Endothelial cell of umbilical vein (primary cell): ENCODE measurements around the gene TGFBI. TPM values are rescaled to one million over a fixed set of nuclear protein-coding genes. Genes with fewer than 3 reads are reported as not detected.

Source experiments
- BruUV-seq: library from RNA; stranded (reverse); fragments of 400-500 nt; replicated peaks from 2 replicates; lab custom pipeline; 2021; lab: Mats Ljungman, UMichigan
- CTCF ChIA-PET: fragments of 300-600, 350-600 bp; sonication (Branson Sonifier 250); formaldehyde crosslinking; loops from one replicate; lab custom pipeline; 2021; ENCODE audit warnings: antibody characterized with exemption, inconsistent platforms; lab: Charles Lee
- POLR2A ChIA-PET: fragments of 300-600, 350-600 bp; sonication (Branson Sonifier 250); formaldehyde crosslinking; loops from one replicate; lab custom pipeline; 2021; ENCODE audit warnings: antibody characterized with exemption, inconsistent platforms; lab: Charles Lee
- DNase-seq: peaks from one replicate; pipeline ENCODE4 v3.0.0-alpha.2; 2011; ENCODE audit warnings: low read depth, low spot score
- FAIRE-seq: peaks from 2 replicates; lab custom pipeline; 2011; peaks lifted over from hg19 to GRCh38; lab: Jason Lieb, UNC
- H2AFZ ChIP-seq: 2 replicates; pipeline ENCODE4 v1.6.0; 2012; ENCODE audit warnings: low read depth, low read length, control low read depth, inconsistent platforms
- H3K27ac ChIP-seq: 2 replicates; pipeline ENCODE4 v1.5.1; 2011; ENCODE audit warnings: low read depth, mild to moderate bottlenecking, control low read depth, low read length, moderate library complexity; ENCODE audit not compliant: insufficient read depth
- H3K27me3 ChIP-seq, 2 experiments: 2 replicates each; pipeline versions ENCODE4 v1.6.0 to v1.6.1; 2011; ENCODE audit warnings: low read length in 2 of 2, mixed read lengths in 1 of 2; ENCODE audit not compliant: control insufficient read depth in 2 of 2, insufficient read depth in 2 of 2
- H3K36me3 ChIP-seq, 2 experiments: 2 replicates in 1 of 2; 3 replicates in 1 of 2; pipeline ENCODE4 v1.5.1; 2011; ENCODE audit warnings: low read length in 2 of 2, mild to moderate bottlenecking in 1 of 2, moderate library complexity in 1 of 2; ENCODE audit not compliant: control insufficient read depth in 2 of 2, insufficient read depth in 2 of 2; ENCODE audit errors: extremely low read depth in 1 of 2
- H3K4me1 ChIP-seq: 3 replicates; pipeline ENCODE4 v1.5.1; 2011; ENCODE audit warnings: mild to moderate bottlenecking, low read length; ENCODE audit not compliant: control insufficient read depth, insufficient read depth; ENCODE audit errors: extremely low read depth
- H3K4me2 ChIP-seq: 2 replicates; pipeline ENCODE4 v1.6.1; 2011; ENCODE audit warnings: low read length, control low read depth, mixed read lengths; ENCODE audit not compliant: insufficient read depth
- H3K4me3 ChIP-seq, 3 experiments: fragments of 200-600 bp in 1 of 3; sonication (generic), shearing (Covaris generic) in 1 of 3; replicated peaks in 1 of 3; 2 replicates each; pipeline ENCODE4 v1.5.1; 2011 to 2016; ENCODE audit warnings: control low read depth in 3 of 3, low read length in 3 of 3, mild to moderate bottlenecking in 2 of 3, inconsistent platforms in 1 of 3, low read depth in 1 of 3, moderate library complexity in 1 of 3; ENCODE audit not compliant: insufficient read depth in 1 of 3
- H3K79me2 ChIP-seq: 2 replicates; pipeline ENCODE4 v1.6.0; 2012; ENCODE audit warnings: low read length, inconsistent platforms; ENCODE audit not compliant: control insufficient read depth, insufficient read depth
- H3K9ac ChIP-seq: replicated peaks from 2 replicates; pipeline ENCODE3; 2011; ENCODE audit warnings: low read length, control low read depth; ENCODE audit not compliant: insufficient read depth; ENCODE audit errors: extremely low read depth
- H3K9me1 ChIP-seq: replicated peaks from 3 replicates; pipeline ENCODE4 v1.6.0; 2011; ENCODE audit warnings: mild to moderate bottlenecking, low read length; ENCODE audit not compliant: control insufficient read depth, insufficient read depth; ENCODE audit errors: extremely low read depth
- H3K9me3 ChIP-seq: replicated peaks from 2 replicates; pipeline ENCODE4 v1.5.1; 2012; ENCODE audit warnings: low read length, inconsistent platforms; ENCODE audit not compliant: control insufficient read depth, insufficient read depth
- H4K20me1 ChIP-seq: replicated peaks from 2 replicates; pipeline ENCODE3; 2011; ENCODE audit warnings: mild to moderate bottlenecking, low read length; ENCODE audit not compliant: control insufficient read depth, insufficient read depth; ENCODE audit errors: extremely low read depth
- EZH2 ChIP-seq: IDR thresholded peaks from 2 replicates; pipeline ENCODE4 v1.6.1; 2012; ENCODE audit warnings: borderline replicate concordance, low read depth, mild to moderate bottlenecking, moderate library complexity, low read length, inconsistent platforms; ENCODE audit not compliant: severe bottlenecking
- FOS ChIP-seq: IDR thresholded peaks from 2 replicates; pipeline ENCODE4 v1.6.1; 2011; ENCODE audit warnings: mild to moderate bottlenecking, low read length, moderate library complexity, borderline replicate concordance; ENCODE audit not compliant: insufficient read depth
- GATA2 ChIP-seq: IDR thresholded peaks from 2 replicates; pipeline ENCODE4 v1.7.0; 2011; ENCODE audit warnings: low read depth, mild to moderate bottlenecking, moderate library complexity, mixed read lengths, low read length; ENCODE audit not compliant: insufficient read length, insufficient read depth
- JUN ChIP-seq: IDR thresholded peaks from 2 replicates; pipeline ENCODE4 v1.6.1; 2011; ENCODE audit warnings: borderline replicate concordance, low read depth; ENCODE audit not compliant: insufficient read length, insufficient read depth
- MYC ChIP-seq: IDR thresholded peaks from one replicate; pipeline ENCODE4 v1.6.1; 2011; ENCODE audit warnings: mild to moderate bottlenecking, low read depth, low read length
- POLR2A ChIP-seq: IDR thresholded peaks from 2 replicates; pipeline ENCODE4 v1.6.1; 2012; ENCODE audit warnings: low read depth, mild to moderate bottlenecking, control low read depth, low read length
- POLR2AphosphoS5 ChIP-seq: IDR thresholded peaks from 2 replicates; pipeline ENCODE4 v1.6.1; 2012; ENCODE audit warnings: low read depth, mild to moderate bottlenecking, control low read depth, low read length, moderate library complexity; ENCODE audit not compliant: insufficient read depth
- dilution Hi-C: fragments of 300-500 bp; cut with MboI; formaldehyde crosslinking; loops from one replicate; pipeline ENCODE4 v1.15.0; 2019; ENCODE audit warnings: low sequenced_read_pairs; ENCODE audit not compliant: extremely low pct_ligation_motif_present
- intact Hi-C: fragments of 100-400 bp; cut with micrococcal nuclease; formaldehyde crosslinking; loops from one replicate; pipeline ENCODE4 v1.10.0; 2022
- polyA plus RNA-seq, 4 experiments: library from polyadenylated mRNA; depleted of rRNA in 3 of 4; stranded (reverse) in 3 of 4; unstranded in 1 of 4; fragments of >200 nt; gene quantifications; 2 replicates each; pipeline versions ENCODE4 v1.2.1 to v1.2.3, GENCODE V29; 2011 to 2012; ENCODE audit warnings: missing spikeins in 1 of 4
- total RNA-seq: library from RNA; stranded (reverse); gene quantifications from 2 replicates; pipeline ENCODE4 v1.2.3, GENCODE V29; 2021
- TF ChIP-seq, protein P1 (sequence below): IDR thresholded peaks from 2 replicates; pipeline ENCODE4 v1.6.1; 2011; ENCODE audit not compliant: insufficient read depth, insufficient read length
- TF ChIP-seq, protein P2 (sequence below), 2 donors: IDR thresholded peaks; 1 replicate in 1 of 2; 2 replicates in 1 of 2; pipeline ENCODE4 v1.5.1; 2011; ENCODE audit warnings: low read length in 2 of 2, mild to moderate bottlenecking in 2 of 2, moderate library complexity in 2 of 2, control low read depth in 1 of 2, inconsistent platforms in 1 of 2, low read depth in 1 of 2; ENCODE audit not compliant: insufficient read depth in 1 of 2; ENCODE audit errors: extremely low read depth in 1 of 2

The TGFBI gene
- total and polyA plus RNA-seq, 2 donors (not counting 3 experiments of a cell fraction or from before 2014, with no cell fraction given) = 6.5 to 18.9 TPM

DNA sequence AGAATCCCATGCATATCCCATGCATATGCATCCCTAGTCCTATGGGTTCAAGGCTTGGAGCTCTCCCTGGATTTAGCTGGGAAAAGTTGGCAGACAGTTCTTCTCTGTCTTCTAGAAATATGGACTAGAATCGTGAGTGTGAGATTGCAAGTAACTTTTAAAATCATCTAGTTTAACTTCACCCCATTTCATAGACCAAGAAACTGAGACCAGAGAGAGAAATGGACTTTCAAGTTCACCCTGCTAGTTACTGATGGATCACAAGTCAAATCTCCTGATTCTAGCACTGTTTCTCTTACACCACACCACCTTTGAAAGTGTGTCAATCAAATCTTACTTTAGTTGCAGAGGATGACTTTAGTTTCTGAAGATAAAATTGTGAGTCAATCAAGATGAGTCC lies 13.4 kb downstream of the TGFBI start:
- TF ChIP-seq POLR2AphosphoS5 (no peak), GATA2 (no peak), POLR2A (no peak), MYC (no peak), FOS (no peak), JUN (no peak), EZH2 (no peak)
- TF ChIP-seq, protein P1, sequence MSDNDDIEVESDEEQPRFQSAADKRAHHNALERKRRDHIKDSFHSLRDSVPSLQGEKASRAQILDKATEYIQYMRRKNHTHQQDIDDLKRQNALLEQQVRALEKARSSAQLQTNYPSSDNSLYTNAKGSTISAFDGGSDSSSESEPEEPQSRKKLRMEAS = no peak
- TF ChIP-seq, protein P2, sequence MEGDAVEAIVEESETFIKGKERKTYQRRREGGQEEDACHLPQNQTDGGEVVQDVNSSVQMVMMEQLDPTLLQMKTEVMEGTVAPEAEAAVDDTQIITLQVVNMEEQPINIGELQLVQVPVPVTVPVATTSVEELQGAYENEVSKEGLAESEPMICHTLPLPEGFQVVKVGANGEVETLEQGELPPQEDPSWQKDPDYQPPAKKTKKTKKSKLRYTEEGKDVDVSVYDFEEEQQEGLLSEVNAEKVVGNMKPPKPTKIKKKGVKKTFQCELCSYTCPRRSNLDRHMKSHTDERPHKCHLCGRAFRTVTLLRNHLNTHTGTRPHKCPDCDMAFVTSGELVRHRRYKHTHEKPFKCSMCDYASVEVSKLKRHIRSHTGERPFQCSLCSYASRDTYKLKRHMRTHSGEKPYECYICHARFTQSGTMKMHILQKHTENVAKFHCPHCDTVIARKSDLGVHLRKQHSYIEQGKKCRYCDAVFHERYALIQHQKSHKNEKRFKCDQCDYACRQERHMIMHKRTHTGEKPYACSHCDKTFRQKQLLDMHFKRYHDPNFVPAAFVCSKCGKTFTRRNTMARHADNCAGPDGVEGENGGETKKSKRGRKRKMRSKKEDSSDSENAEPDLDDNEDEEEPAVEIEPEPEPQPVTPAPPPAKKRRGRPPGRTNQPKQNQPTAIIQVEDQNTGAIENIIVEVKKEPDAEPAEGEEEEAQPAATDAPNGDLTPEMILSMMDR (IDR thresholded peaks at IDR 0.05; ENCODE audit: extremely low read depth in 1 of 2, insufficient read depth in 1 of 2, low read depth in 1 of 2, low read length in 2 of 2) = no peak
- CTCF ChIA-PET = interaction anchor here (1.0 to 1.7 kb wide), 6 partner anchors 8 to 97 kb away, joined by 3 to 8 read pairs (median 6); partner anchors contain the start of gene TGFBI
- BruUV-seq = TSS peak; percentile 43
- Histone ChIP-seq H3K9me1 (no peaks in the 10 kb centered on the region), H3K4me1 (peaks cover 44% of the 10 kb centered on the region), H3K27ac (peak overlapping the region; percentile 85), H3K36me3 (no peaks in the 10 kb centered on the region), H4K20me1 (no peaks in the 10 kb centered on the region), H2AFZ (no peak overlapping the region), H3K79me2 (no peaks in the 10 kb centered on the region), H3K9me3 (no peaks in the 10 kb centered on the region), H3K4me2 (peak overlapping the region; percentile 64), H3K27me3 (no peaks in the 10 kb centered on the region), H3K9ac (peak overlapping the region; percentile 60), H3K4me3 (no peak overlapping the region)
- intact Hi-C loops (loop anchor here (2.0 to 5.0 kb wide), 2 partner anchors 45 to 90 kb away; partner anchors contain the start of gene SMAD5), dilution Hi-C loops (no loop called here)
- POLR2A ChIA-PET = interaction anchor here (1.5 kb wide), 1 partner anchor 14 kb away, joined by 3 read pairs; no protein-coding TSS in a partner anchor
- DNase-seq (no peak), FAIRE-seq (no peak)
